PC-3 (cell line): Measurements from ENCODE around the gene ADAMTS17. TPM values are rescaled to one million over a fixed set of nuclear protein-coding genes. Genes with fewer than 3 reads are reported as not detected.

Experiments
- ATAC-seq: fragments of 200-7000 bp; cut with Tn5 transposase; 2 replicates; pipeline ENCODE4 v1.9.1; 2020; ENCODE audit warnings: mild to moderate bottlenecking, moderate library complexity
- BruUV-seq: library from RNA; stranded (reverse); fragments of 400-500 nt; replicated peaks from 2 replicates; lab custom pipeline; 2021; lab: Mats Ljungman, UMichigan
- CTCF ChIA-PET: fragments of 300-600 bp; sonication (Branson Sonifier 250); formaldehyde crosslinking; loops from one replicate; lab custom pipeline; 2022; ENCODE audit warnings: antibody characterized with exemption; lab: Charles Lee
- POLR2A ChIA-PET: fragments of 300-600 bp; sonication (Branson Sonifier 250); formaldehyde crosslinking; loops from one replicate; lab custom pipeline; 2022; ENCODE audit warnings: antibody characterized with exemption; ENCODE audit not compliant: unreplicated experiment; lab: Charles Lee
- DNase-seq: peaks from one replicate; pipeline ENCODE4 v3.0.0-alpha.2; 2015
- H2AFZ ChIP-seq: fragments of 300-600 bp; sonication (generic); 2 replicates; pipeline ENCODE4 v1.6.0; 2016; ENCODE audit warnings: antibody characterized with exemption, low read length
- H3F3A ChIP-seq: fragments of 300-600 bp; sonication (generic); one replicate; pipeline ENCODE4 v1.6.0; 2017; ENCODE audit warnings: antibody characterized with exemption, low read length, control low read depth, mild to moderate bottlenecking; ENCODE audit not compliant: unreplicated experiment
- H3K27ac ChIP-seq: fragments of 300-600 bp; sonication (generic); 2 replicates; pipeline ENCODE4 v1.5.1; 2016; ENCODE audit warnings: mild to moderate bottlenecking, low read length
- H3K27me3 ChIP-seq: fragments of 300-600 bp; sonication (generic); 2 replicates; pipeline ENCODE4 v1.6.1; 2016; ENCODE audit warnings: low read length, mixed read lengths
- H3K36me3 ChIP-seq: fragments of 300-600 bp; sonication (generic); 2 replicates; pipeline ENCODE4 v1.6.1; 2016; ENCODE audit warnings: low read depth, mixed run types, low read length, mixed read lengths
- H3K4me1 ChIP-seq: fragments of 300-600 bp; sonication (generic); 2 replicates; pipeline ENCODE4 v1.5.1; 2016; ENCODE audit warnings: low read length; ENCODE audit not compliant: insufficient read depth
- H3K4me2 ChIP-seq: fragments of 300-600 bp; sonication (generic); 2 replicates; pipeline ENCODE4 v1.6.0; 2016; ENCODE audit warnings: low read length
- H3K4me3 ChIP-seq: fragments of 300-600 bp; sonication (generic); 2 replicates; pipeline ENCODE4 v1.5.1; 2016; ENCODE audit warnings: mild to moderate bottlenecking, low read length, mixed read lengths
- H3K79me2 ChIP-seq: fragments of 300-600 bp; sonication (generic); 2 replicates; pipeline ENCODE4 v1.6.1; 2017; ENCODE audit warnings: low read length, mixed read lengths
- H3K9ac ChIP-seq: fragments of 300-600 bp; sonication (generic); 2 replicates; pipeline ENCODE4 v1.6.0; 2016; ENCODE audit warnings: mild to moderate bottlenecking, low read length
- H3K9me2 ChIP-seq: fragments of 300-600 bp; sonication (generic); replicated peaks from 2 replicates; pipeline ENCODE4 v1.6.1; 2016; ENCODE audit warnings: mixed run types, low read length, mixed read lengths
- H3K9me3 ChIP-seq: fragments of 300-600 bp; sonication (generic); 2 replicates; pipeline ENCODE4 v1.6.1; 2016; ENCODE audit warnings: low read length, mixed read lengths
- H4K20me1 ChIP-seq: fragments of 300-600 bp; sonication (generic); 2 replicates; pipeline ENCODE4 v1.6.1; 2016; ENCODE audit warnings: low read length, mixed read lengths
- EZH2 ChIP-seq: fragments of 300-600 bp; sonication (generic); IDR thresholded peaks from one replicate; pipeline ENCODE4 v1.6.1; 2017; ENCODE audit warnings: antibody characterized with exemption, mild to moderate bottlenecking, low read length; ENCODE audit not compliant: unreplicated experiment
- EZH2phosphoT487 ChIP-seq: fragments of 300-600 bp; sonication (generic); IDR thresholded peaks from 2 replicates; pipeline ENCODE4 v1.6.1; 2018; ENCODE audit warnings: mild to moderate bottlenecking, antibody characterized with exemption, low read length, borderline replicate concordance
- intact Hi-C: fragments of 100-400 bp; cut with micrococcal nuclease; formaldehyde crosslinking; loops from 2 replicates; pipeline ENCODE4 v1.9.0; 2023
- total RNA-seq: library from RNA; depleted of rRNA; stranded (reverse); fragments of >200 nt; gene quantifications from 2 replicates; pipeline ENCODE4 v1.2.3, GENCODE V29; 2014
- TF ChIP-seq, protein P1 (sequence below): fragments of 300-600 bp; sonication (generic); conservative IDR thresholded peaks from 2 replicates; pipeline ENCODE4 v1.5.1; 2017; ENCODE audit warnings: antibody characterized with exemption, low read depth, mild to moderate bottlenecking, low read length

The ADAMTS17 gene
- total RNA-seq, 1 experiment from 2014 or later: 6.9 TPM

DNA sequence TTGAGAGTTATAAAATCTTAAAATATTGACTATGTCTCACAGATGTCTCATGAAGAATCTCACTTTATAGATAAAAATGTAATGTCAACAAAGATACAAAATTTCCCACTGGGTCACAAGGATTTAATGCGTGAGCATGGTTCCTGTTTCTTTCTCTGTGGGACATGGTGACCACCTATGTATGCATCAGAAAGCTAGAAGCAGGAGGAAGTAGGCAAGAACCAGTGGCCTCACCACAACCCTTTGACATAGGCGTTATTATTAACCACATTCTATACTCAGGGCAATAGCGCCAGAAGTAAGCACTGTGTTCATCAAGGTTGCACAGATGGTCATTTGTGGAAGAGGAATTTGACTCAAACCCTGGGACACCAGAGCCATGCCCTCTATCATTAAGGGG is 11.7 kb upstream of the ADAMTS17 start:
- Histone ChIP-seq H3K4me3 (no peak overlapping the region), H3K27me3 (no peaks in the 10 kb centered on the region), H3K9me3 (no peaks in the 10 kb centered on the region), H3K27ac (no peak overlapping the region), H3K9me2 (no peaks in the 10 kb centered on the region), H2AFZ (no peak overlapping the region), H3K79me2 (no peaks in the 10 kb centered on the region), H3K36me3 (no peaks in the 10 kb centered on the region), H4K20me1 (no peaks in the 10 kb centered on the region), H3K4me1 (peaks cover 31% of the 10 kb centered on the region), H3F3A (peaks cover 5% of the 10 kb centered on the region), H3K9ac (no peak overlapping the region), H3K4me2 (no peak overlapping the region)
- ATAC-seq: no peak
- no peak for DNase-seq
- no TSS peak for BruUV-seq
- TF ChIP-seq EZH2phosphoT487: no peak
- TF ChIP-seq, protein P1, sequence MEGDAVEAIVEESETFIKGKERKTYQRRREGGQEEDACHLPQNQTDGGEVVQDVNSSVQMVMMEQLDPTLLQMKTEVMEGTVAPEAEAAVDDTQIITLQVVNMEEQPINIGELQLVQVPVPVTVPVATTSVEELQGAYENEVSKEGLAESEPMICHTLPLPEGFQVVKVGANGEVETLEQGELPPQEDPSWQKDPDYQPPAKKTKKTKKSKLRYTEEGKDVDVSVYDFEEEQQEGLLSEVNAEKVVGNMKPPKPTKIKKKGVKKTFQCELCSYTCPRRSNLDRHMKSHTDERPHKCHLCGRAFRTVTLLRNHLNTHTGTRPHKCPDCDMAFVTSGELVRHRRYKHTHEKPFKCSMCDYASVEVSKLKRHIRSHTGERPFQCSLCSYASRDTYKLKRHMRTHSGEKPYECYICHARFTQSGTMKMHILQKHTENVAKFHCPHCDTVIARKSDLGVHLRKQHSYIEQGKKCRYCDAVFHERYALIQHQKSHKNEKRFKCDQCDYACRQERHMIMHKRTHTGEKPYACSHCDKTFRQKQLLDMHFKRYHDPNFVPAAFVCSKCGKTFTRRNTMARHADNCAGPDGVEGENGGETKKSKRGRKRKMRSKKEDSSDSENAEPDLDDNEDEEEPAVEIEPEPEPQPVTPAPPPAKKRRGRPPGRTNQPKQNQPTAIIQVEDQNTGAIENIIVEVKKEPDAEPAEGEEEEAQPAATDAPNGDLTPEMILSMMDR: no peak
- TF ChIP-seq EZH2: no peak
- CTCF ChIA-PET: no interaction called here
- intact Hi-C loops: no loop called here
- POLR2A ChIA-PET: no interaction called here

DNA sequence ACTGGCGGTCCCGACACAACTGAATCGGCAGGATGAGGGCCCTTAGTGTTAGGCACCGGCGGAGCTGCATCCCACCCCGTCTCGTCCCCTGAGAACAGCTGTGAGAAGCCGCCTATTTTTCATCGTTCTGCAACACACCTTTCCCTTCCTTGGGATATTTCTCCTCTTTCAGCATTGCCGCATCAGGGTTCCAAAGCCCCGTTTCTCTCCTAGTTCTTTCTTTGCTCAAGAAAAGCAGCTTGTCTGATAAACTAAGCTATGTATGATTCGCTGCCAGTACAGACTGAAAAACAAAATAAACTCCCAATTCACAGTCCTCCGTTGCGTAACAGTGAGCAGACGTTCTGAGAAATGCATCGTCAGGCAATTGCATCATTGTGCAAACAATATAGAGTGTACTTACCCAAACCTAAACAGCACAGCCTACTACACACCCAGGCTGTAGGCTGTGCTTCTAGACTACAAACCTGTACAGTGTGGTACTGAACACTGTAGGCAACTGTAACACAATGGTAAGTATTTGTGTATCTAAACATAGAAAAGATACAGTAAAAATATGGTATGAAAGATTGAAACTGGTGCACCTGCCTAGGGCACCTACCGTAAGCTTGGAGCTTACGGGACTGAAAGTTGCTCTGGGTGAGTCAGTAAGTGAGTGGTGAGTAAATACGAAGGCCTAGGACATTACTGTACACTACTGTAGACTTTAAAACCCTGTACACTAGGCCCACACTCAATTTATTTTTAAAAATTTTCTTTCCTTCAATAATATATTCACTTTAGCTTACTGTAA is 8.9 kb upstream of the ADAMTS17 start:
- peaks cover 35% of the 10 kb centered on the region for H3K4me1 ChIP-seq
- peak overlapping the region; percentile 58 for H3K27ac ChIP-seq
- peak overlapping the region; percentile 99 for H3K4me2 ChIP-seq
- H3K27me3 ChIP-seq: no peaks in the 10 kb centered on the region
- H3F3A ChIP-seq: peaks cover 5% of the 10 kb centered on the region
- ATAC-seq (peak; percentile 76), DNase-seq (peak; percentile 85)
- no peak for TF ChIP-seq EZH2
- TF ChIP-seq, protein P1: no peak
- H3K79me2 ChIP-seq: no peaks in the 10 kb centered on the region
- ChIA-PET CTCF (interaction anchor here (0.5 to 2.5 kb wide), 12 partner anchors 8 to 1136 kb away, joined by 3 to 17 read pairs (median 6); partner anchors contain the start of genes ADAMTS17, ASB7, LINS1 and LYSMD4), POLR2A (interaction anchor here (1.2 kb wide), 1 partner anchor 498 kb away, joined by 6 read pairs; no protein-coding TSS in a partner anchor)
- H3K4me3 ChIP-seq: peak overlapping the region; percentile 89
- H2AFZ ChIP-seq: peak overlapping the region; percentile 100
- H3K36me3 ChIP-seq: no peaks in the 10 kb centered on the region
- peak overlapping the region; percentile 78 for H3K9ac ChIP-seq
- H4K20me1 ChIP-seq: no peaks in the 10 kb centered on the region
- H3K9me3 ChIP-seq: no peaks in the 10 kb centered on the region
- intact Hi-C loops: loop anchor here (1.0 kb wide), 2 partner anchors 33 to 222 kb away; no protein-coding TSS in a partner anchor
- TSS peak; percentile 52 for BruUV-seq
- H3K9me2 ChIP-seq: no peaks in the 10 kb centered on the region
